ENCODE measurements around the gene WWOX.

GRCh38 chr16:78425281-78425680, 325.8 kb downstream of the WWOX start:
- TF ChIP-seq POLR2A (IDR thresholded peaks at IDR 0.05; ENCODE audit: low read length) (no peak), GATA1 (IDR thresholded peaks at IDR 0.05; ENCODE audit: low read depth, low read length) (no peak)
